GM04504 (cell line): ENCODE data around the gene GLA.

Experiments
- DNase-seq: peaks from one replicate; pipeline ENCODE4 v3.0.0-alpha.2; 2012; ENCODE audit warnings: low read depth

GLA gene

GRCh38 chrX:101407748-101408531 lies at the start of gene GLA, which contains the start of gene HNRNPH2:
Gene GLA (minus strand): TSS chrX:101407925. CDS start chrX:101407903, 22 bp downstream.
Gene HNRNPH2 (plus strand): TSS chrX:101408222. CDS start chrX:101411989, 3,767 bp downstream.
- DNase-seq = peak; percentile 95

GRCh38 chrX:101452056-101452455 lies 44.3 kb upstream of the GLA start:
- no peak for DNase-seq

- no peak for DNase-seq
Measured at GRCh38 chrX:101450961-101451360, 43.2 kb upstream of the GLA start.

- DNase-seq = no peak
Measured at GRCh38 chrX:101450085-101450484, 42.4 kb upstream of the GLA start.

- no peak for DNase-seq
Measured at GRCh38 chrX:101449279-101449678, 41.6 kb upstream of the GLA start.

- no peak for DNase-seq
Measured at GRCh38 chrX:101442085-101442484, 34.4 kb upstream of the GLA start.

- DNase-seq = no peak
Measured at GRCh38 chrX:101430457-101431078, 22.8 kb upstream of the GLA start.

- no peak for DNase-seq
Measured at GRCh38 chrX:101429934-101430333, 22.2 kb upstream of the GLA start.

GRCh38 chrX:101427954-101428353 lies 20.2 kb upstream of the GLA start:
- no peak for DNase-seq

GRCh38 chrX:101419489-101419888 lies 11.8 kb upstream of the GLA start:
- DNase-seq = no peak

GRCh38 chrX:101417981-101418841 lies 10.5 kb upstream of the GLA start:
- no peak for DNase-seq

GRCh38 chrX:101417190-101417589 lies 9.5 kb upstream of the GLA start:
- no peak for DNase-seq

GRCh38 chrX:101416691-101417090 lies 9.0 kb upstream of the GLA start:
- DNase-seq = no peak

- peak; percentile 51 for DNase-seq
Measured at GRCh38 chrX:101415180-101416145, 7.7 kb upstream of the GLA start.

- no peak for DNase-seq
Measured at GRCh38 chrX:101411984-101412383, 4.3 kb upstream of the GLA start.

GRCh38 chrX:101410461-101410860 lies 2.7 kb upstream of the GLA start:
- no peak for DNase-seq

GRCh38 chrX:101409043-101409442 lies 1.3 kb upstream of the GLA start:
- no peak for DNase-seq

GRCh38 chrX:101408532-101408841 lies 762 bp upstream of the GLA start:
- no peak for DNase-seq

- DNase-seq = no peak
Measured at GRCh38 chrX:101407167-101407747, 468 bp downstream of the GLA start.

- no peak for DNase-seq
Measured at GRCh38 chrX:101399825-101400224, 7.9 kb downstream of the GLA start.

- no peak for DNase-seq
Measured at GRCh38 chrX:101398694-101399093, 9.0 kb downstream of the GLA start.
